Activated CD8-positive, alpha-beta memory T cell treated with anti-CD3 and anti-CD28 coated beads for 36 hours (primary cell): ENCODE measurements around the gene SHH. TPM values are rescaled to one million over a fixed set of nuclear protein-coding genes. Genes with fewer than 3 reads are reported as not detected.
"Not testable (repeated sequence)": the region's sequence is repeated elsewhere in the genome, so short reads cannot be mapped to it uniquely, and the experiment has no call there.

ENCODE experiments used
- CTCF ChIA-PET: fragments of 350-600 bp; sonication (Branson Sonifier 250); formaldehyde crosslinking; loops from one replicate; lab custom pipeline; 2021; ENCODE audit warnings: antibody characterized with exemption; lab: Charles Lee
- POLR2A ChIA-PET: fragments of 350-600 bp; sonication (Branson Sonifier 250); formaldehyde crosslinking; loops from one replicate; lab custom pipeline; 2021; ENCODE audit warnings: antibody characterized with exemption; lab: Charles Lee
- total RNA-seq, 2 experiments: library from RNA; stranded (reverse); gene quantifications; one replicate each; pipeline ENCODE4 v1.2.3, GENCODE V29; 2021

Gene SHH
- total RNA-seq, 2 experiments from 2014 or later, result not detected

GRCh38 chr7:155844019-155844453 is 31.8 kb upstream of the SHH start:
- ChIA-PET POLR2A (no interaction called here), CTCF (no interaction called here)

GRCh38 chr7:155843426-155844018 is 31.3 kb upstream of the SHH start:
- CTCF ChIA-PET, result no interaction called here
- POLR2A ChIA-PET, result no interaction called here

GRCh38 chr7:155842496-155843265 is 30.4 kb upstream of the SHH start:
- CTCF ChIA-PET, result no interaction called here
- POLR2A ChIA-PET, result no interaction called here

GRCh38 chr7:155840909-155841308 is 28.6 kb upstream of the SHH start:
- CTCF ChIA-PET, result no interaction called here
- POLR2A ChIA-PET, result no interaction called here

- ChIA-PET POLR2A (no interaction called here), CTCF (no interaction called here)
These were observed 28.1 kb upstream of the SHH start for GRCh38 chr7:155840262-155840885.

GRCh38 chr7:155839461-155839860 is 27.2 kb upstream of the SHH start:
- POLR2A ChIA-PET, result no interaction called here
- CTCF ChIA-PET, result no interaction called here

GRCh38 chr7:155838312-155838711 is 26.0 kb upstream of the SHH start:
- POLR2A ChIA-PET, CTCF ChIA-PET: not testable (repeated sequence)

GRCh38 chr7:155837126-155837479 is 24.8 kb upstream of the SHH start:
- ChIA-PET POLR2A (no interaction called here), CTCF (no interaction called here)

GRCh38 chr7:155836216-155837125 is 24.2 kb upstream of the SHH start:
- CTCF ChIA-PET, result no interaction called here
- POLR2A ChIA-PET, result no interaction called here

GRCh38 chr7:155835446-155836215 is 23.4 kb upstream of the SHH start:
- CTCF ChIA-PET, result no interaction called here
- POLR2A ChIA-PET, result no interaction called here

- CTCF ChIA-PET, result no interaction called here
- POLR2A ChIA-PET, result no interaction called here
These were observed 22.3 kb upstream of the SHH start for GRCh38 chr7:155834486-155835048.

GRCh38 chr7:155833651-155834050 is 21.4 kb upstream of the SHH start:
- CTCF ChIA-PET, result no interaction called here
- POLR2A ChIA-PET, result no interaction called here

GRCh38 chr7:155832581-155832981 is 20.3 kb upstream of the SHH start:
- ChIA-PET CTCF (no interaction called here), POLR2A (no interaction called here)

GRCh38 chr7:155831807-155832524 is 19.7 kb upstream of the SHH start:
- POLR2A ChIA-PET, result no interaction called here
- CTCF ChIA-PET, result no interaction called here

- ChIA-PET POLR2A (no interaction called here), CTCF (no interaction called here)
These were observed 18.9 kb upstream of the SHH start for GRCh38 chr7:155830961-155831806.

GRCh38 chr7:155829796-155830470 is 17.7 kb upstream of the SHH start:
- CTCF ChIA-PET, result no interaction called here
- POLR2A ChIA-PET, result no interaction called here

GRCh38 chr7:155825336-155825735 is 13.1 kb upstream of the SHH start:
- ChIA-PET POLR2A (no interaction called here), CTCF (no interaction called here)
